IMR-90 (cell line): ENCODE data around the gene FAM53B. TPM values are rescaled to one million over a fixed set of nuclear protein-coding genes. Genes with fewer than 3 reads are reported as not detected.

Experiments used
- RCOR1 ChIP-seq: IDR thresholded peaks from 2 replicates; pipeline ENCODE4 v1.6.1; 2012; ENCODE audit warnings: mild to moderate bottlenecking, low read length, improper control_type of control experiment; ENCODE audit not compliant: insufficient replicate concordance
- microRNA-seq, 2 experiments: library from miRNA; stranded (forward) in 1 of 2; unstranded in 1 of 2; fragments of 10-50 nt in 1 of 2; fragments of <30 nt in 1 of 2; gene quantifications in 1 of 2; microRNA quantifications in 1 of 2; one replicate each; pipeline versions ENCODE3 to v1.1.0; 2013 to 2020; ENCODE audit not compliant: insufficient read depth in 1 of 2, insufficient read length in 1 of 2, unreplicated experiment in 1 of 2
- polyA plus RNA-seq, 3 experiments: library from polyadenylated mRNA; depleted of rRNA; stranded (reverse); fragments of >200 nt; gene quantifications; 2 replicates each; pipeline ENCODE4 v1.2.3, GENCODE V29; 2012; ENCODE audit warnings: low replicate concordance in 1 of 3
- small RNA-seq, 5 experiments: library from RNA; depleted of rRNA; stranded (forward); fragments of <200 nt; gene quantifications; one replicate each; pipeline ENCODE3, GENCODE V24; 2012
- total RNA-seq: library from RNA; depleted of rRNA; stranded (reverse); fragments of >200 nt; gene quantifications from 2 replicates; pipeline ENCODE4 v1.2.3, GENCODE V29; 2012; rRNA removed

FAM53B gene
- total and polyA plus RNA-seq, 2 of the 4 experiments (the other 2 are of a cell fraction), result 3.8 to 5.7 TPM

- no peak for TF ChIP-seq RCOR1
These were observed 174.3 kb downstream of the FAM53B start (continued) for GRCh38 chr10:124569623-124570470.

Small RNA genes lying within 50 kb of the gene (microRNA-seq; reads per million reads assigned to microRNA genes)
- not detected for gene RF00019 (ENCODE audit: insufficient read depth, insufficient read length)

Small RNA genes lying within 50 kb of the gene (small RNA-seq; reads per million reads assigned to genes)
- 0 reads per million in 5 experiments for gene RF00019

Other genes starting within 250 kb of the FAM53B start
- 9.7 and 22.8 TPM in 2 replicates for gene EEF1AKMT2, start 47.5 kb upstream of the FAM53B start, total RNA-seq
- 9.5 and 12.7 TPM in 2 replicates for gene EEF1AKMT2, start 47.5 kb upstream of the FAM53B start, polyA plus RNA-seq (2012; rRNA removed)
- 10.9 and 19.2 TPM in 2 replicates for gene ABRAXAS2, start 57.4 kb upstream of the FAM53B start, total RNA-seq
- gene ABRAXAS2, start 57.4 kb upstream of the FAM53B start, polyA plus RNA-seq (2012; rRNA removed), result 9.0 and 9.8 TPM in 2 replicates
- 24.7 and 30.3 TPM in 2 replicates for gene ZRANB1, start 197.7 kb upstream of the FAM53B start, total RNA-seq
- gene ZRANB1, start 197.7 kb upstream of the FAM53B start, polyA plus RNA-seq (2012; rRNA removed), result 9.1 and 11.2 TPM in 2 replicates